ENCODE data around the gene TPCN2.
A peak's percentile ranks its signal among the peaks of the same experiment; 100 is the strongest.

The TPCN2 gene

DNA sequence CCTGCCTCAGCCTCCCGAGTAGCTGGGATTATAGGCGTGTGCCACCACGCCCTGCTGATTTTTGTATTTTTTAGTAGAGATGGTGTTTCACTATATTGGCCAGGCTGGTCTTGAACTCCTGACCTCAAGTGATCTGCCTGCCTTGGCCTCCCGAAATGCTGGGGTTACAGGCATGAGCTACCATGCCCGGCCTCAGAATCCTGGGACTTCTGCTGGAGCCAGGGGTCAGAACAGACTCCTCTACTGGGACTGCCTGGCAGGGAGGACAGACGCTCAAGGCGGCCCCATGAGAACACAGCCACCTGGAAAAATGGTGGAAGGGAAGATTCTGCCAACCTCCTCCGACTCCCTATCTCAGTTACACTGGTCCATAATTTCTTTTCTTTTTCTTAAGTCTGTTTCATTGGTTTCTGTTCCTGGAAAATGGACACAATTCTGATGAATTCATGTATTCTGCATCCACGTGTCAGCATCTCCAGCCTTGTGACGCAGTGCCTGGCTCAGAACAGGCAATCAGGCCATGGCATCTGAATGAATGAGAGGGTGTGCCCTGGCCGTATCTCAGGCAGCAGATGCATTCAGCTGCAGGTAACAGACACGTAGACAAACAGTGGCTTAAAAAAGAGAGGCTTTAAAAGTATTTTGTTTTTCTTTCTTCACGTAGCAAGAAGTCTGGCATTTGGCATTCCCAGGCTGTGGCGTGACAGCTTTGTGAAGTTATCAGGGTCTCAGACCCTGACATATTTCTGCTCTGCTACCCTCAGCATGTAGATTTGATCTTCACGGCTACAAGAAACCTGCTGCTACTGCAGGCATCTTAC, 111.8 kb downstream of the TPCN2 start:
- no peak for DNase-seq (ENCODE audit: low read depth in 2 of 2, low spot score in 1 of 2)

DNA sequence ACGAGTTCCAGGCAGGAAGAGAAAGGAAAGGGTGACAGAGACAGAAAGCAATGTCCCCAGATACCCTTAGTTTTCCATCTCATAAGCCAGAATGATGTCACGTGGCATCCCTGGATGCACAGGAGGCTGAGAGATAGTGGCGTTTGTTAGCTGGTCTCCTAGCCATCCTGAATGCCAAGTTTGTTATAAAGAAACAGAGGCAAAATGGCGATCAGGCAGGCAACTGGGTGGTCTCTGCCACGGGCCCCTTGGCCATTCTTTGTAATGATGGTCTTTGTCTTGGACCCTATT, 112.3 kb downstream of the TPCN2 start:
- no peak for DNase-seq (ENCODE audit: low read depth in 2 of 2, low spot score in 1 of 2)

GRCh38 chr11:69162505-69162904, 113.8 kb downstream of the TPCN2 start:
- DNase-seq (ENCODE audit: low read depth in 2 of 2, low spot score in 1 of 2): no peak

- DNase-seq (ENCODE audit: low read depth in 2 of 2, low spot score in 1 of 2): no peak
These were observed 115.1 kb downstream of the TPCN2 start for GRCh38 chr11:69163842-69164241.

DNA sequence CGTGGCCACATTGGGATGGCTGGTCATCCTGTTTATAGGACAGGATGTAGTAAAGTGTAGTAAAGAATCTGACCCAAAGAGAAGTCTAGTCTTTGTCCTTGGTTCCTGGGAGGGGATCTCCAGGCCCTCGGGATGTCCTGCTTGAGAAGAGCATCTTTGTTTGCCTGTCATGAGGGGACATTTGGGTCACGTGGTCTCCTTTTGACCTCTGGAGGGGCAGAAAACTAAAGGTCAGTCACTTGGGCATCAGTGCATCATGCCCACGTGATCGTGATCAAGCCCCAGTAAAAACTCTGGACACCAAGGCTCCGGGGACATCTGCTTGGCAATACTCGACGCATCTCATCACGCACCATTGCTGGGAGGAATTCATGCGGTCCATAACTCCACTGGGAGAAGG, 116.1 kb downstream of the TPCN2 start:
- DNase-seq (ENCODE audit: low read depth in 2 of 2, low spot score in 1 of 2): no peak

- DNase-seq (ENCODE audit: low read depth in 2 of 2, low spot score in 1 of 2): no peak
These were observed 117.0 kb downstream of the TPCN2 start for GRCh38 chr11:69165775-69166174.

- DNase-seq (ENCODE audit: low read depth in 2 of 2, low spot score in 1 of 2): peak in 1 of 2 donors; percentile 20
These were observed 117.7 kb downstream of the TPCN2 start for GRCh38 chr11:69166218-69167115.

DNA sequence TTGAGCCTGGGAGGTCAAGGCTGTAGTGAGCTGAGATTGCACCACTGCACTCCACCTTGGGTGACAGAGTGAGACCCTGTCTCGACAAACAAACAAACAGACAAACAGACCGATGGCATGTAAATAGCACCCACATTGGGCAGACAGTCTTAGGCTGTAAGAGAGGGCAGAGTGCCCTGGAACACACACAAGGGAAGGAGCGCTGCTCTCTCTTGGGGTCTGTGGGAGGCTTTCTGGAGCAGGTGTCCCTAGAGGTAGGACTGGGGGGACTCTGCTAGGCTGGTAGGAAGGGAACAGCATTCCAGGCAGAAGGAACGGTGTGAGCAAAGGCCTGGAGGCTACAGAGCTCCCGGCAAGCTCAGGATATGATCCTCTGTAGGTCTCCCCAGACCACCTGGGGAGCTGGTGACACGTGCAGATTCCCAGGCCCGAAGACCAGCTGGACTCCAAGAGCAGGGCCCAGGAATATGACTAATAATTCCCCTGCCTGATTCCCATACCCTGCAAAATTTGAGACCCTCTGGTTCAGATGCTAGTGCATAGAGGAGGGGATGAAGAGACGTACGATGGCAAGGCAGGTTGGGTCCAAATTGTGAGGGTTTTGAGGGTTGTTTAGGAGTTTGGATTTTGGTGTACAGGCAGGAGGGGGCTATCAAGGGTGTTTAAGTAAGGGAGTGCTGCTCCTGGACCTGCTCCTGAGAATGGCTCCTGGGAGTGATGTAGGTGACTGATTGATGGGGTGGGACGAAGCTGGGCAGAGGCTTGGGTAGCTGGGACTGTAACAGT, 118.6 kb downstream of the TPCN2 start:
- DNase-seq (ENCODE audit: low read depth in 2 of 2, low spot score in 1 of 2): no peak

- no peak for DNase-seq (ENCODE audit: low read depth in 2 of 2, low spot score in 1 of 2)
These were observed 119.4 kb downstream of the TPCN2 start for GRCh38 chr11:69167916-69168691.

GRCh38 chr11:69169479-69169878, 120.7 kb downstream of the TPCN2 start:
- DNase-seq (ENCODE audit: low read depth in 2 of 2, low spot score in 1 of 2): no peak

DNA sequence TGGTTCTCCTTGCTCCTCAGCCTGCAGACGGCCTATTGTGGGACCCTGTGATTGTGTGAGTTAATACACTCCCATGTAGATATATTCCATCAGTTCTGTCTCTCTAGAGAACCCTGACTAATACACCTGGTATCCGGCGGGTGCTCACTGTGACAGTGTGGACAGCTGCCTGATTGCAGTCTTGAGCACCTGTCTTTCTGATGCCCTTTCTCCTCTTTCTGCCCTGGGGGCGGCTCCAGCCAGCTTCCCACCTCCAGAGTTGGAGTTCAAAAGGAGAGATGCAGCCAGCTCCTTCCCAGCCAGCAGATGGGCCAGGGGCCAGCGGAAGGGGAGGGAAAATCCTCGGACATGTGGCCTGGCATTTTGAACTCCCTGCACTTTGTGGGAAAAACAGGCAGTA, 122.0 kb downstream of the TPCN2 start:
- DNase-seq (ENCODE audit: low read depth in 2 of 2, low spot score in 1 of 2): no peak

GRCh38 chr11:69171476-69172240, 122.9 kb downstream of the TPCN2 start:
- DNase-seq (ENCODE audit: low read depth in 2 of 2, low spot score in 1 of 2): no peak

DNA sequence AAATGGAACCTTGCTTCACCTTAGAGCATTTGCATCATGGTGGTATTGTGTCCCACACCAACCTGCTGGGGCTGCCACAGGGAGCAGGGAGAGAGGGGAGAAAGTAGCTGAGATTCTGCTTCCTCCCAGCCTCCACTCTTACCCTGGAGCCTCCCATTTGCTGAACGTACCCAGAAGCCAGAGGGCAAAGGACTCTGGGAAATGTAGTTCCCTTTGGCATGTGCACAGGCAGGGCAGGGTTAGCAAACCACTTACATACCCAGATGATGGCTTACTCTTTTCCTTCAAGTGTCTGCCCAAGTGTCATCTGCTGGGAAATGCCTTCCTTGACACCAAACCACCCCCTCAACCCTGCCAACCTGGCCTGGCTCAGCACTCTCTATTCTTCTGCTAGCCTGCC, 123.9 kb downstream of the TPCN2 start:
- no peak for DNase-seq (ENCODE audit: low read depth in 2 of 2, low spot score in 1 of 2)

GRCh38 chr11:69173331-69173730, 124.6 kb downstream of the TPCN2 start:
- DNase-seq (ENCODE audit: low read depth in 2 of 2, low spot score in 1 of 2): no peak

DNA sequence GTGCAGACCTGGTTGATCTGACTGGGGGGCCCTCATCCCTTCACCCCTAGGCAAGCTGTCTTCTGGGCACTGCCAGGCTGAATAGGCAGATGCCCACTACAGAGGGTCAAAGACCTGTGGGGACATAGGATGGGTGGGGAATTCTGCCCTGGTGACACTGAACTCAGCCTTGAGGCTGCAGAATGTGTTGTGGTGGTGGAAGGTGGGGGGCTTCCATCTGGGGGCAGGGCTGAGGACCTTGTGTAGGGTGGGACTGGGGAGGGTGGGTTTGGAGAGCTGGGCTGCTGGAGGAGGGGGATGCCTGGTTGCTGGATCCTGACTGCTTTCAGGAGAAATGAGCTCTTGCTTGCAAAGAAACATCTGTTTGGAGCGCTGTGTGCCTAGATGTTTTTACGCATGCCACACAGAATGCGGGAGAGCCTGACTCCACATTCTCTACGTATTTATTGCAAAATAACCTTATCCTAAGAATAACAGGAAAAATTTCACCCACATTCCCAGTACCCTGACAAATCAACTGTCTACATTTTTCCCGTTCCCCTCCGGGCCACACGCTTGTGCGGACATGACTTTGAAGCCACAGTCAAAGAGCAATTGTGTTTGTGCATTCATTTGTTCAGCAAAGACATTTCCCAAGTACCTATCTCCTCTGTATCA, 125.3 kb downstream of the TPCN2 start:
- no peak for DNase-seq (ENCODE audit: low read depth in 2 of 2, low spot score in 1 of 2)

DNA sequence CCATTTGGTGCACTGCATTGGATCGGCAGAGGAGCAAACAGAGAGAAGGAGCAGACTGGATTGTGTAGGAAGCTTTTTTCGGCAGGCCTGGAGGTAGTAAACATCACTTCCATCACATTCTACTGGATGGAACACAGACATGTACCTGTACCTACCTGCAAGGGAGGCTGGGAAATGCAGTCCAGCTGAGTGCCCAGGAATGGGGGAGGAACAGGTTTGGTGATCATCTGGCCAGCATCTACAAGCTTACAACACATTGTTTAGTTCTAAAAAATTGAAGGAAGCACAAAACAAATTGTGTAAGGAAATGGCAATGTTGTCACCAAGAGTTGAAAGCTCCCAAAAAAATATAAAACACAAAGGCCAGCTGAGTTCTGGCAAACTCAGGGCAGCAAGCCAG, 126.1 kb downstream of the TPCN2 start:
- DNase-seq (ENCODE audit: low read depth in 2 of 2, low spot score in 1 of 2): no peak

- no peak for DNase-seq (ENCODE audit: low read depth in 2 of 2, low spot score in 1 of 2)
These were observed 130.2 kb downstream of the TPCN2 start for GRCh38 chr11:69178819-69179482.

DNA sequence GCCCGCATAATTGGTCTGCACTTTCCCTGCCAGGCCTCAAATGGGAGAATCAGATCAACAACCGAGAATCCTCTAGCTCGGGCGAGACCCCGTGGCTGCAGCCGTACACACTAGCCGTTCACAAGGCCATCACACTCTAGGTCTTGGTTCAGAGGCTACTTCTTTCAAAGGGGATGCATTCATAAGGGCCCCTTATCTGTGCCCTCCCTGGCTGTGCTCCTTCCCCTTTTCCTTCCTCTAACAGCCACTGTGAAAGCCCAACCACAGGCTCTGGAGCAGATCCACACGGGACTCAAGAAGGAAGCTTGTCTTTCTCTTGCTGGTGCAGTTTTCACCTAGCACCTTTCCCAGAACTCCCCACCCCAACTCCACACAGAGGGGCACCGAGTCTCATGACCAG, 131.5 kb downstream of the TPCN2 start:
- no peak for DNase-seq (ENCODE audit: low read depth in 2 of 2, low spot score in 1 of 2)

GRCh38 chr11:69180726-69181125, 132.0 kb downstream of the TPCN2 start:
- no peak for DNase-seq (ENCODE audit: low read depth in 2 of 2, low spot score in 1 of 2)
